Measurements from ENCODE around the gene TECRL.

DNA sequence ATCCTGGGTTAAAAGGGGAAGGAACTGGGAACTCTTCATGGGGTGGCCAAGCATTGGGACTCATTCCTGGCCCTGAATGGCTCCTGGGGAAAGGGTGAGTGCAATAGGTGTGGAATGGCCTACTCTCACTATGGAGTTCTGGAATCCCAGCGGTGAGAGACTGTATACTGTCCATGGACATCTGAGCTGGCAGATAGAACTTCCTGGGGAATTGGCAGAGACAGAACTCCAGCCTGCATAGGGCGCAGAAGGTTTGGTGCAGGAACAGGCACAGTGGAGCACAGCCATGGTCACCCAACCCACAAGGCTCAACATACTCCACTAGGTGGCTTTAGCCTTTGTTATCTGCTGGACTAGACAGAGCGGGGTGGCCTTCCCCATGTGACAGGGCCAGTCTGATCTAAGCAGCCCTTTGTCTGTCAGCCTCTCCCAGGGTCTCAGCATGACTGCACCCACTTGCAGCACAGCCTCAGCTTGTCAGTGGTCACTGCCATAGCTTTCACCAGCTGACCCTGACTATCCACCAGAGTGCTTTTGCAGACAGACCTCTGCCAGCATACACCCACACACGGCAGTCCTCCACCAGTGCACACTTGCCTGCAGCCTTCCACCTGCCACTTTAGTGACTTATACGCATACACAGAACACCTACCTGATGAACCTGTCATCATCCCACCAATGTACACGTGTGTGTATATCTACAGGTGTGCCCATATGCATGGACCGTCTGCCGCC, 48.4 kb downstream of the TECRL start:
- TF ChIP-seq, protein P1, sequence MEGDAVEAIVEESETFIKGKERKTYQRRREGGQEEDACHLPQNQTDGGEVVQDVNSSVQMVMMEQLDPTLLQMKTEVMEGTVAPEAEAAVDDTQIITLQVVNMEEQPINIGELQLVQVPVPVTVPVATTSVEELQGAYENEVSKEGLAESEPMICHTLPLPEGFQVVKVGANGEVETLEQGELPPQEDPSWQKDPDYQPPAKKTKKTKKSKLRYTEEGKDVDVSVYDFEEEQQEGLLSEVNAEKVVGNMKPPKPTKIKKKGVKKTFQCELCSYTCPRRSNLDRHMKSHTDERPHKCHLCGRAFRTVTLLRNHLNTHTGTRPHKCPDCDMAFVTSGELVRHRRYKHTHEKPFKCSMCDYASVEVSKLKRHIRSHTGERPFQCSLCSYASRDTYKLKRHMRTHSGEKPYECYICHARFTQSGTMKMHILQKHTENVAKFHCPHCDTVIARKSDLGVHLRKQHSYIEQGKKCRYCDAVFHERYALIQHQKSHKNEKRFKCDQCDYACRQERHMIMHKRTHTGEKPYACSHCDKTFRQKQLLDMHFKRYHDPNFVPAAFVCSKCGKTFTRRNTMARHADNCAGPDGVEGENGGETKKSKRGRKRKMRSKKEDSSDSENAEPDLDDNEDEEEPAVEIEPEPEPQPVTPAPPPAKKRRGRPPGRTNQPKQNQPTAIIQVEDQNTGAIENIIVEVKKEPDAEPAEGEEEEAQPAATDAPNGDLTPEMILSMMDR (IDR thresholded peaks at IDR 0.05): no peak
- TF ChIP-seq POLR2A (IDR thresholded peaks at IDR 0.05): no peak

Data from lower leg skin (tissue), 3 donors.